G401.6 (cell line): ENCODE results near the gene IL1RAPL1.

Experiments
- FAIRE-seq: peaks from 2 replicates; lab custom pipeline; 2012; peaks lifted over from hg19 to GRCh38; lab: Jason Lieb, UNC

The IL1RAPL1 gene

GRCh38 chrX:29922607-29923006, 1335.4 kb downstream of the IL1RAPL1 start:
- no peak for FAIRE-seq

DNA sequence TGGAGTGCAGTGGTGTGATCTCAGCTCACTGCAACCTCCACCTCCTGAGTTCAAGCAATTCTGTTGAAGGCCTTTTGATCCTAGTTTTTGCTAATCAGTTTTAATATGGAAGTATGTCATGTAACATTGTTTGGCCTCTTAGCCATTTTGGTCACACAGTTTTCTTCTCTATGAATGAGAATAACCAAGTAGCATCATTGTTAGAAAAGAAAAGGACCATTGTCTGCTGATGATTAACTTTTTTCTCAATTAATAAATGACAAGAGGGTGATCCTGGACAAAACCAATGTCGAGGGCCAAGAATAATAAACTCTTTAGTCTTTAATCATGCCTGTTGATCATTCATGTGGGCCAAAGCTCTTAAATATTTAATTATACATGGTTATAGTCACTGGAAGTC, 1338.8 kb downstream of the IL1RAPL1 start:
- FAIRE-seq: no peak

DNA sequence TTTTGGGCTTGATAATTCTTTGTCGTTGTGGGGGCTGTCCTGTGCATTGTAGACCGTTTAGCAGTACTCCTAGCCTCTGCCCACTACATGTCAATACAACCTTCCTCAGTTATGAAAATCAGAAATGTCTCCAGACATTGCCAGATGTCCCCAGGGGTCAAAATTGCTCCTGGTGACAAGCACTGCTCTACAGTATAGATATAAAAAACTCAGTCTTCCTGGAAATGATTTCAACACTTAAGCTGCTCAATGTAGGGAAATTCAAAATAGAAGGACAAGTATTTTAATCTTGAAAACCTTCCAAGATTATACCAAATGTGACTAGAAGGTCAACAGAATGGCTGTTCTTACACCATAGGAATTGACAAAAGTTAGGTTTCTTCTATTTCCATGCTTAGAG, 1339.4 kb downstream of the IL1RAPL1 start:
- FAIRE-seq: no peak

DNA sequence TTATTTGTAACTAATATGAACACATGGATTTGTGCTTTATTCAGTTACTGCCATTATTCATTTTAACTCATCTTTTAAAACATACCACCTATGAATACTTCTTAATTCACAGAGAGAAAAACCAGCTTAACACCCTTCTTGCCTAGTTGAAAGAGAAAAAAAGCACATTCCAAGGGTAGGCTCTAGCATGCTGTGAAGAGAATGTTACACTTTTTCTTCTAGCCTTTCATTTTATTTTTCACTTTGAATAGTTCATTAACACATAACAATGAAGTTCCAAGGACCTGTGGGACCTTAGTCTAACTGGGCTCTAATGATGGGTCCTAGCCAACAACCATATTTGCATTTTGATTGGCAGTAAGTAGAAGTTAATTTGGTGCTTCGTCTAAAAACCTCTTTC, 1348.2 kb downstream of the IL1RAPL1 start:
- FAIRE-seq: no peak

DNA sequence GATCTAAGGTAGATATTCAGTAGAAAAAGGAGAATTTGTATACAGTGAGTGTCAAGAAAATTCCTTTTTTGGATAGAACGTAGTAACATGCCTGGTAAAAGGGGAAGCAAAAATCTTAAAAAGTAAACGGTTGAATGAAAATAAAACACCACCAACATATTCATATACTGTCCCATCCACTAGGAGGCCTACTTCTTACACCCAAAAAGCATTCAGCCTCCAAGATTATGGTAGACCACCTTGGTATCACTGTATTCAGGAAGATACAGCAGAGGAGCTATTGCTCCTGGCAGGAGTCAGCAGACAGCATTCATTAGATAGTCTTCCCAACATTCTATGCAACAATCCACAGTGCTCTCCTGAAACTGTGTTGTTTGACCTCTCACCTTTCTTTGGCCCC, 1353.5 kb downstream of the IL1RAPL1 start:
- FAIRE-seq: no peak

- FAIRE-seq: no peak
Measured at GRCh38 chrX:29941287-29941686, 1354.0 kb downstream of the IL1RAPL1 start.

- FAIRE-seq: no peak
Measured at GRCh38 chrX:29947225-29947624, 1360.0 kb downstream of the IL1RAPL1 start.

- no peak for FAIRE-seq
Measured at GRCh38 chrX:29948653-29949052, 1361.4 kb downstream of the IL1RAPL1 start.

- FAIRE-seq: no peak
Measured at GRCh38 chrX:29952016-29952415, 1364.8 kb downstream of the IL1RAPL1 start.

DNA sequence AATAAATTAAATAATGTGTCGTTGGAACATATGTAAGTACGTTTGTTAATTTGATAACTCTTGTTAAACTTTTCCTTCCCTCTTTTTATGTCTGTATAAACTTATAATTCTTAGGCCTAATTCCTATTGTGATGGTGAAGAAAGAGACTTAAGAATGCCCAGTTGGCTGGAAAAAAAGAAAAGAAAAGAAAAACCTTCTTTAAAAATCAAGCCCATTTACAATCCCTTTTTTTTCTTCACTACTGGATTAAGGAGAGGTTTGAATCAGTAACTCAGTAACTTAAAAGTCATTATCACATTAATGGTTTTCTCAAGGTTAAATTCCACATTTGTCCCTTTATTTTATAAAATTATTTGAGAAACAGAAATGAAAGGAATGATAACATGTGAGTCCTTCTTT, 1374.8 kb downstream of the IL1RAPL1 start:
- FAIRE-seq: no peak

- no peak for FAIRE-seq
Measured at GRCh38 chrX:29965634-29966033, 1378.4 kb downstream of the IL1RAPL1 start.

DNA sequence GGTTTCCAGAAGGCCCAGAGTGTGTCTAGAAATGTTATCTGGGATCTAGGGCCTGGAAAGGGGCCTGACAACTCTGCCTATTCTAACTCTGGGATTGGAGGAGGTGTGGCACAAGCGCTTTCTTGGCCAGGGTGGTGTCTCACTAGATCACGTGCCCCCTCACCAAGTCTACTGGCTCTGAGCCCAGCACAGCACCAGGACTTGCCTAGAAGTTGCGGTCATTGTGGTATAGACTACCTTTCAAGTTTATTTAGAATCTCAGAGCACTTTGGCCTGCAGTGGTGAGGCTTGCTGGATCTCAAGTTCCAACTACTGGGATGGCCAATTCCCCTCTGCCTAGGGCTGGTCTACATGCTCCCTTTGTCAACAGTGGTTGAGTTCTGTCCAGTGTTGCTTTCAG, 1404.8 kb downstream of the IL1RAPL1 start:
- FAIRE-seq: no peak

GRCh38 chrX:30005813-30006212, 1418.6 kb downstream of the IL1RAPL1 start:
- FAIRE-seq: no peak
